ENCODE measurements around the gene MBD3. TPM values are rescaled to one million over a fixed set of nuclear protein-coding genes. Genes with fewer than 3 reads are reported as not detected.

Gene MBD3
- total RNA-seq, 4 donors from 2014 or later, result 53.2 to 87.9 (median 69.0) TPM

GRCh38 chr19:1575323-1576241 is 17.1 kb downstream of the MBD3 start:
- DNase-seq (ENCODE audit: low spot score in 2 of 2), result no peak
- H3K9me3 ChIP-seq, result no peaks in the 10 kb centered on the region
- H3K27me3 ChIP-seq, result no peaks in the 10 kb centered on the region
- H3K27ac ChIP-seq, result no peak overlapping the region
- TF ChIP-seq POLR2A (IDR thresholded peaks at IDR 0.05), result no peak
- TF ChIP-seq POLR2AphosphoS5 (IDR thresholded peaks at IDR 0.05), result no peak
- no peak for TF ChIP-seq EP300 (IDR thresholded peaks at IDR 0.05)
- TF ChIP-seq, protein P1, sequence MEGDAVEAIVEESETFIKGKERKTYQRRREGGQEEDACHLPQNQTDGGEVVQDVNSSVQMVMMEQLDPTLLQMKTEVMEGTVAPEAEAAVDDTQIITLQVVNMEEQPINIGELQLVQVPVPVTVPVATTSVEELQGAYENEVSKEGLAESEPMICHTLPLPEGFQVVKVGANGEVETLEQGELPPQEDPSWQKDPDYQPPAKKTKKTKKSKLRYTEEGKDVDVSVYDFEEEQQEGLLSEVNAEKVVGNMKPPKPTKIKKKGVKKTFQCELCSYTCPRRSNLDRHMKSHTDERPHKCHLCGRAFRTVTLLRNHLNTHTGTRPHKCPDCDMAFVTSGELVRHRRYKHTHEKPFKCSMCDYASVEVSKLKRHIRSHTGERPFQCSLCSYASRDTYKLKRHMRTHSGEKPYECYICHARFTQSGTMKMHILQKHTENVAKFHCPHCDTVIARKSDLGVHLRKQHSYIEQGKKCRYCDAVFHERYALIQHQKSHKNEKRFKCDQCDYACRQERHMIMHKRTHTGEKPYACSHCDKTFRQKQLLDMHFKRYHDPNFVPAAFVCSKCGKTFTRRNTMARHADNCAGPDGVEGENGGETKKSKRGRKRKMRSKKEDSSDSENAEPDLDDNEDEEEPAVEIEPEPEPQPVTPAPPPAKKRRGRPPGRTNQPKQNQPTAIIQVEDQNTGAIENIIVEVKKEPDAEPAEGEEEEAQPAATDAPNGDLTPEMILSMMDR (IDR thresholded peaks at IDR 0.05), result no peak
- H3K4me1 ChIP-seq, result no peaks in the 10 kb centered on the region
- 81% methylated on average over 21 of the region's 22 CpGs for WGBS
- H3K4me3 ChIP-seq, result no peak overlapping the region
- peaks cover 43% of the 10 kb centered on the region for H3K36me3 ChIP-seq

- Histone ChIP-seq H3K27ac (no peak overlapping the region), H3K36me3 (peaks cover 32% of the 10 kb centered on the region), H3K4me1 (peaks cover 2% of the 10 kb centered on the region), H3K27me3 (no peaks in the 10 kb centered on the region), H3K9me3 (no peaks in the 10 kb centered on the region), H3K4me3 (no peak overlapping the region)
- 87% methylated on average over 26 of the region's 34 CpGs for WGBS
- TF ChIP-seq, protein P1 (IDR thresholded peaks at IDR 0.05), result no peak
- TF ChIP-seq POLR2AphosphoS5 (IDR thresholded peaks at IDR 0.05) (no peak), EP300 (IDR thresholded peaks at IDR 0.05) (no peak), POLR2A (IDR thresholded peaks at IDR 0.05) (no peak)
- no peak for DNase-seq (ENCODE audit: low spot score in 2 of 2)
These were observed 18.1 kb downstream of the MBD3 start for GRCh38 chr19:1574354-1575136.

GRCh38 chr19:1572795-1573194 is 19.9 kb downstream of the MBD3 start:
- H3K27ac ChIP-seq, result no peak overlapping the region
- no peaks in the 10 kb centered on the region for H3K27me3 ChIP-seq
- WGBS, result 82% methylated on average over 9 of the region's 9 CpGs
- H3K9me3 ChIP-seq, result no peaks in the 10 kb centered on the region
- TF ChIP-seq POLR2AphosphoS5 (IDR thresholded peaks at IDR 0.05), result no peak
- TF ChIP-seq, protein P1 (IDR thresholded peaks at IDR 0.05), result no peak
- no peak for TF ChIP-seq POLR2A (IDR thresholded peaks at IDR 0.05)
- no peak for TF ChIP-seq EP300 (IDR thresholded peaks at IDR 0.05)
- peaks cover 11% of the 10 kb centered on the region for H3K4me1 ChIP-seq
- DNase-seq (ENCODE audit: low spot score in 2 of 2), result no peak
- peaks cover 16% of the 10 kb centered on the region for H3K36me3 ChIP-seq
- no peak overlapping the region for H3K4me3 ChIP-seq

- TF ChIP-seq POLR2A (IDR thresholded peaks at IDR 0.05), result no peak
- TF ChIP-seq, protein P1 (IDR thresholded peaks at IDR 0.05), result no peak
- no peak for TF ChIP-seq EP300 (IDR thresholded peaks at IDR 0.05)
- TF ChIP-seq POLR2AphosphoS5 (IDR thresholded peaks at IDR 0.05), result no peak
- no peaks in the 10 kb centered on the region for H3K27me3 ChIP-seq
- H3K4me3 ChIP-seq, result no peak overlapping the region
- H3K27ac ChIP-seq, result no peak overlapping the region
- peaks cover 20% of the 10 kb centered on the region for H3K4me1 ChIP-seq
- no peaks in the 10 kb centered on the region for H3K9me3 ChIP-seq
- no peak for DNase-seq (ENCODE audit: low spot score in 2 of 2)
- 93% methylated on average over 12 of the region's 12 CpGs for WGBS
- H3K36me3 ChIP-seq, result peaks cover 1% of the 10 kb centered on the region
These were observed 21.3 kb downstream of the MBD3 start for GRCh38 chr19:1571358-1571757.

DNA sequence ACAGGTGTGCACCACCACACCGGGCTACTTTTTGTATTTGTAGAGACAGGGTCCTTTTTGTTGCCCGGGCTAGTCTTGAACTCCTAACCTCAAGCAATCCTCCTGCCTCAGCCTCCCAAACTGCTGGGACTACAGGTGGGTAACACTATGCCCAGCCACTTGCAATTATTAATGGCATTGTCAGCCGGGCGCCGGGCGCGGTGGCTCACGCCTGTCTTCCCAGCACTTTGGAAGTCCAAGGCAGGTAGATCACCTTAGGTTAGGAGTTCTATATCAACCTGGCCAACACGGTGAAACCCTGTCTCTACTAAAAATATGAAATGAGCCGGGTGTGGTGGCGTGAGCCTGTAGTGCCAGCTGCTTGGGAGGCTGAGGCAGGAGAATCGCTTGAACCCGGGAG is 21.8 kb downstream of the MBD3 start:
- H3K4me1 ChIP-seq, result peaks cover 25% of the 10 kb centered on the region
- H3K36me3 ChIP-seq, result no peaks in the 10 kb centered on the region
- no peak for TF ChIP-seq POLR2A (IDR thresholded peaks at IDR 0.05)
- TF ChIP-seq, protein P1 (IDR thresholded peaks at IDR 0.05), result no peak
- no peak for TF ChIP-seq POLR2AphosphoS5 (IDR thresholded peaks at IDR 0.05)
- TF ChIP-seq EP300 (IDR thresholded peaks at IDR 0.05), result no peak
- no peak overlapping the region for H3K4me3 ChIP-seq
- 88% methylated on average over 12 of the region's 13 CpGs for WGBS
- H3K9me3 ChIP-seq, result no peaks in the 10 kb centered on the region
- DNase-seq (ENCODE audit: low spot score in 2 of 2), result no peak
- no peaks in the 10 kb centered on the region for H3K27me3 ChIP-seq
- H3K27ac ChIP-seq, result no peak overlapping the region
